ENCODE data around the gene ATP2B1. TPM values are rescaled to one million over a fixed set of nuclear protein-coding genes. Genes with fewer than 3 reads are reported as not detected.

ATP2B1 gene
- total RNA-seq, 1 donor from 2014 or later: 44.0 TPM

GRCh38 chr12:89692439-89692838, 16.2 kb downstream of the ATP2B1 start:
- DNase-seq (ENCODE audit: low spot score): no peak

GRCh38 chr12:89691659-89692058, 17.0 kb downstream of the ATP2B1 start:
- DNase-seq (ENCODE audit: low spot score): no peak

DNA sequence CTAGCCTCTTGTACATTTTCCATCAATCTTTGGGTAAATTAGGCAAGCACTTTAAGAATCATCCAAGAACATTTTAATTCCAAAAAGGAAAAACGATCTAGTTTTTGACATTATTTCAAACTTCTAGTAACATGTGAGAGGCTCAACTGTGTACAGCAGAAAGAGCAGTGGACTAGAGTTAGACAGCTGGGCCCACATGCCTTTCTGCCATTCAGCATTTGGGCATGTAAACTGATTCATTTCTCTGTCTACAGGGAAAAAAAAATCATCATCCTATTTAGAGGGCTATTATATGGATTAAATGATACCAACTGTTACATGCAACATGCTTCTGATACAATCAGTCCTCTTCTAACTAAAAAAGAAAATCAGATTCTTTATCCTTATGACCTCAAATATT, 17.7 kb downstream of the ATP2B1 start:
- no peak for DNase-seq (ENCODE audit: low spot score)

DNA sequence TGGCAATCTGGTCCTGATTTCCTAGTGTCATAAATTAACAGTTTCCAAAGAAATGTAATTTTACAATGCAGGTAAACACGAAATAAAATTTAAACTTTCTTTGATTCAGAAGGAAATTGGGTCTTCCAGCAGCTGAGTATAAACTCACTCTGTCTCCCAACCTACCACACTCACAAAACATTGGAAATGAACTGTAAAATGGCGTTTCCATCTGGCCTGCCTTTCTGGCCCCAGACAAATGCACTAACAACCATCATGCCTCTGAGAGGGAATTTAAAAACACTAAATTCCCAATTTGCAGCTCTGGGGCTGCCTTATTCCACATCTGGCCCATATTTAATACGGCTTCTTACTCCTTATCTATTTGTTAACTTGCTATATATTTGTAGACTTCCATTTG, 19.3 kb downstream of the ATP2B1 start:
- DNase-seq (ENCODE audit: low spot score): no peak

GRCh38 chr12:89686311-89686710, 22.3 kb downstream of the ATP2B1 start:
- no peak for DNase-seq (ENCODE audit: low spot score)

DNA sequence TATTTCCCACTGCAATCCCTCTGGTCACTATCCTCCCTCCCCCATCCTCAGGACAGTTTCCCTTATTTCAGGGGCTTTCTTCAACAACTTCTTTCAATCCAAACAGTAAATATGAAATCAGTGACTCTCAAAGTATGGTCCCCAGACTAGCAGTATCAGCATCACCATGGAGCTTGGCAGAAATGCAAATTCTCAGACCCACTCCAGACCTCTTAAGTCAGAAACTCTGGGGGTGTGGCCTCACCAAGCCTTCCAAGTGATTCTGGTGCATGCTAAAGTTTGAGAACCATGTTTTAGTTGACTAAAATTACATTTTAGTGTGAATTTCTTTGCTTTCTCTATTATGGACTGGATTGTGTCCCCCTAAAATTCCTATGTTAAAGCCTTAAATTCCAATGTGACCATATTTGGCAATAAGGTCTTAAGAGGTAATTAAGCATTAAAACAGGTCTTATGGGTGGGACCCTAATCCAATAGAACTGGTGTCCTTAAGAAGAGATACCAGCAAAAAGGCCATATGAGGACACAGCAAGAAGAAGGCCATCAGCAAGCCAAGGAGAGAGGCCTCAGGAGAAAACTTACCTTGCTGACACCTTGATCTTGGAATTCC, 23.2 kb downstream of the ATP2B1 start:
- DNase-seq (ENCODE audit: low spot score): no peak

GRCh38 chr12:89684136-89684535, 24.5 kb downstream of the ATP2B1 start:
- DNase-seq (ENCODE audit: low spot score): no peak

DNA sequence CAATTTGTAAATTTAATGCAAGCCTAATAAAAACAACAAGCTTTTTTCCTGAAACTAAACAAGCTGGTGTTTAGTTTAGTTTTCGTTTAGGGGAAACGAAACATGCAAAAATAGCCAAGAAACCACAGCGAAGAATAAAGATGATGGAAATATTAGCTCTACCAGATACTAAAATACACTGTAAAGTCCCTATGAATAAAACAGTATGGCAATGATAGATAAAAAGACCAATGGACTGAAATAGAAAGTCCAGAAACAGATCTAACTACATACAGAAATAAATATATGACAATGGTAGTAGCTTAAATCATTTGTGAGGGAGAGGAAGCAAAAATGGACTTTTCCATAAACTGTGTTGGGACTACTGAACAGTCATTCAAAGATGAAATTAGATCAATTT, 26.4 kb downstream of the ATP2B1 start:
- DNase-seq (ENCODE audit: low spot score): no peak

- no peak for DNase-seq (ENCODE audit: low spot score)
These were observed 28.2 kb downstream of the ATP2B1 start for GRCh38 chr12:89680409-89680808.

DNA sequence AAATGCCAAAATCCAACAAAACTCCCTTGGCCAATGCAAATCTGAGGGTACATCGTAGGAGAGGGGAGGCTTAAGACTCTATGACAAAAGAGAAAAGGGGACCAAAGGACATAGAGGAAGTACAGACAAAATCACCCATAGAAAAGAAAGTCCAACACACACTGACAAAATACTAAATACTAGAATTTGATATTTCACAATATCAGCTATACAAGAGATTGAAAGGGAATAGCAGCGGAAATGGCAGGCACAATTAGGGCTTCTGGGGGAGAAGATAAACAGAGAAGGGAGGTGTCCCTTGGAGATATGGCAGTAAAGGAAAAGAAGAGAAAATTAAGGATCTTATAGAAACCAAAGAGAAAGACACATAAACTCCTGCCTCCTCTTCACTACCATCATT, 29.0 kb downstream of the ATP2B1 start:
- no peak for DNase-seq (ENCODE audit: low spot score)

DNA sequence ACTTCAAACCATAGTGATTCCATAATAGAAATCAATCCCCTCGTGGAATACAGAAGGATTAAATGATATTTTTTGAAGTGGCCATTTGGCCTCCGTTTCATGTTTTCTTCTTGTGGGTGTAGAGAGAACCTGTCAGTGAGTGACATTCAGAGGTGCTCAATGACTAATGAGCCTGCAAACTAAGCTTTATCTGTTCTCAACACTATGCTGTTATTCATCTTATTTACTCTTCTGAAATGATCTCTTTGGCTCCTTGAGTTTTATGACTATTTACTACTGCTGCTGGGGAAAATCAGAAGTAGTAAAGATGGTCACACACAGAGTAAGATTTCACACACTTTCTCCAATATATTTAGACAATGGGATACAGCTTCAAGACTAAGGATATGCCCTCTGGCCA, 30.4 kb downstream of the ATP2B1 start:
- no peak for DNase-seq (ENCODE audit: low spot score)

GRCh38 chr12:89676930-89677329, 31.7 kb downstream of the ATP2B1 start:
- no peak for DNase-seq (ENCODE audit: low spot score)

DNA sequence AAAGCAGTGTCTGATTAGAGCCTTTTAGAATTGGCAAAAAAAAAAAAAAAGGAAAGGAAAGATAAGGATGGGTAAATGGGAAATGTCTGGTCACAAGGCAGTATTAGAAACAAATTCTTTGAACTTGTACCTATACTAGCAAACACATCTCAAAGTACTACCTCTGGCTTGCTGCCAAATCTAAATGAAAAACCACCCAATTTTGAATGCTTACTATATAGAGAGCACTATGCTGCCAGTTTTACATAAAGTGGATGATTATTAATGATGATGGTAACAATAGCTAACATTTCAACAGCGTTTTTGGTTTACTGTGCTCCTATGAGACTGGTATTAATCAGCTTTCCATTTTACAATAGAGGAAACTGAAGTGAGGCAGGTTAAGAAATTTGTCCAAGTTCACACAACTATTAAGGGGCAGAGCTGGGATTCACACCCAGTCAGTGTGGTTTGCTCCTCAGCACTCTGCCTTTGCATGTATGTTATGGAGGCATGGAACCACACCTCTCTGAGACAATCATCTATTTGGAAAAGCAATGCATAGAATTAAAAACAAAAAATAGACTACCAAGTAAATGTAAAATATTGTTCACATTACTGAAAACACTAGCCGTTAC, 34.2 kb downstream of the ATP2B1 start:
- DNase-seq (ENCODE audit: low spot score): no peak

- DNase-seq (ENCODE audit: low spot score): no peak
These were observed 35.0 kb downstream of the ATP2B1 start for GRCh38 chr12:89673603-89674002.

- DNase-seq (ENCODE audit: low spot score): no peak
These were observed 36.1 kb downstream of the ATP2B1 start for GRCh38 chr12:89672589-89672979.

GRCh38 chr12:89671469-89671868, 37.2 kb downstream of the ATP2B1 start:
- DNase-seq (ENCODE audit: low spot score): no peak

DNA sequence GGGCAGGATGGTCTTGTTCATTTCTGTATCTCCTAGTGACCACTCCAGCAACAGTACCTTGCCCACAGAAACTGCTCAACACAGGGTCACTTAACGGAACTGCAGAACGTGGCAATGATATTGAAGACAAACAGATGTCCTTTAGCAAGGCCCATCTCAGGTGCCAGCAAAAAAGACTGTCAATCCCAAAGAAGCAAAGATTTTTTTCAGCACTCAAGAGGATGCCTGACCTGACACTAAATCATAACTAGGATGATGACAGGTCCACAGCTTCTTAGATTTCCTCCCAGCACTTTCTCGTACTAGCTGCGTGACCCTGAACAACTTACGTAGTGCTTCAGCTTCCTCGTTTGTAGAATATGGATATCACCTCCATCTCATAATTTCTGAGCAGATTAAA, 39.4 kb downstream of the ATP2B1 start:
- no peak for DNase-seq (ENCODE audit: low spot score)

- DNase-seq (ENCODE audit: low spot score): no peak
These were observed 43.1 kb downstream of the ATP2B1 start for GRCh38 chr12:89665556-89665955.

GRCh38 chr12:89664441-89664840, 44.2 kb downstream of the ATP2B1 start:
- DNase-seq (ENCODE audit: low spot score): no peak

DNA sequence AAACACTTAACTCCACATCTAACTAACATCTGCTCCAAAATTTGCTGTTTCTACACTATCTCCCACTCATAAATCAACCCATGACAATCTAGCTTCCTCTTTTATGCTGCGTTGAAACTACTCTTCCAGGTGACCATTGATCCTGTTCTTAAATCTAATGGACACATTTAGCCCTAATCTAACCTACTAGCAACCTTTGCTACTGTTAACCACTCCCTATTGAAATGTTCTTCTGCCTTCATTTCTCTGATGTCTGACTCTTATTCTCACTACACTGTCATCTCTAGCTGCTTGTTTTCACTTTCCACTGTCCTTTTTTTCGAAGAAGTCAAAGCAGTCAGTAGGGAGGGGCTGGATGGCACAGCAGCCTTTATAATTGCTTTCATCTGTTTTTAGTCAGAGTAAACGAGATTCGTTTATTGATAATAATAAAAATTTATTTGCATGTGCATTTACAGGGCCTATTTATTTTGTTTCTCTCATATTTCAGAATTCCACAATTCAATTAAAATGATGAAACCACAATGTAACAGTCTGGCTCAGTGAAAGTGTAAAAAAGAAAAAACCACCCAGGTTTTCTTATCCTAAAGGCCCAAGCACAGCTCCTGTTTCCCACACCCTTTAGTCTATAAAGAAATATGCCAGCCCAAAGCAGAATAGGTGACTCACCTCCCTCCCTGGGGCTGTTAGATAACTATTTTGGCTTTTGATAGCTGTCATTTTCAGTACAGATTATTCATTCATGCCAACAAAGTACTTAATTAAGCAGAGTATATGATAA, 44.9 kb downstream of the ATP2B1 start:
- no peak for DNase-seq (ENCODE audit: low spot score)

GRCh38 chr12:89662623-89663022, 46.0 kb downstream of the ATP2B1 start:
- no peak for DNase-seq (ENCODE audit: low spot score)

GRCh38 chr12:89661706-89662330, 46.8 kb downstream of the ATP2B1 start:
- no peak for DNase-seq (ENCODE audit: low spot score)

DNA sequence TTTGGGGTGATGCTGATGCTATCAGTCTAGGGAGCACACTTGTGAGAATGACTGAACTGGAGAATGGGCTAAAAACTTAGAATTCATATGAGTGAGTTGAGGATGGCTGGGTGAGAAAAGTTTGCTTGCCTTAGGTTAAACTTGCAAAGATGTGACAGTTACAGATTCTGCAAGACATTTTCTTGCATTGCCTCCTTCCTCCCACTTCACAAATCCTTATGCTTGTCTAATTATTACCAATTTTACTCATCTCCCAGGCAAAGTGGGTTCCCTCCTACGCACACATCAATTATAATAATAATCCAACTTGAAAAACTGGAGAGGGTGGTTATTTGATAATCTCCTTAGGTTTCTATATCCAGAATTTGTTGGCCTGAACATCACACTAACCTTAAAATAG, 50.9 kb downstream of the ATP2B1 start:
- no peak for DNase-seq (ENCODE audit: low spot score)
